Fibroblast of the aortic adventitia (primary cell): ENCODE measurements around the gene MID2. TPM values are rescaled to one million over a fixed set of nuclear protein-coding genes. Genes with fewer than 3 reads are reported as not detected.
"Not testable (repeated sequence)": the region's sequence is repeated elsewhere in the genome, so short reads cannot be mapped to it uniquely, and the experiment has no call there.

Experiments
- DNase-seq: peaks from one replicate; pipeline ENCODE4 v3.0.0-alpha.2; 2010; ENCODE audit warnings: low read depth
- H3K4me3 ChIP-seq: 2 replicates; pipeline ENCODE4 v1.5.1; 2011; ENCODE audit warnings: low read depth, mild to moderate bottlenecking, control low read depth, low read length, moderate library complexity
- total RNA-seq: library from RNA; depleted of rRNA; stranded (reverse); fragments of >200 nt; gene quantifications from 2 replicates; pipeline ENCODE4 v1.2.3, GENCODE V29; 2012; ENCODE audit warnings: low replicate concordance
- TF ChIP-seq, protein P1 (sequence below): IDR thresholded peaks from 2 replicates; pipeline ENCODE4 v1.5.1; 2011; ENCODE audit warnings: mild to moderate bottlenecking, low read length, control low read depth, inconsistent platforms; ENCODE audit not compliant: insufficient read depth

The MID2 gene
- total RNA-seq, 1 donor = 5.1 TPM

DNA sequence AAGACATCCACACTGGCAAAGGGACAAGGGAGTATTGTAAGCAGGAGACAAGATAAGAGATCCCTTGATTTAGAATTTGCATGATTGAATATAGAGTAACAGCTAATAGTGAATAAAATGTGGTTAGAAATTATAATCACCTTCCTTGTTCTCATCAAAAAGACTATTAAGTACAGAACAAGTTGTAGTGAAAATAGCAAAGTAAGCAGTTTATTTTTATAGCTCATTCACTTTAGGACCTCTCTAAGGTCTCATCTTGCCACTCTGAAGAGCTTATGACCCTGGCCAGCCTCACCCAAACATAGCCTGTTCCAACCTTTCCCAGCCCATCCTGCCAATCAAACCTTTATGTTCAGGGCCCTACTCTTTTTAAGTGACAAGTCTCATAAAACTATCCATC is 30.6 kb downstream of the MID2 start:
- TF ChIP-seq, protein P1, sequence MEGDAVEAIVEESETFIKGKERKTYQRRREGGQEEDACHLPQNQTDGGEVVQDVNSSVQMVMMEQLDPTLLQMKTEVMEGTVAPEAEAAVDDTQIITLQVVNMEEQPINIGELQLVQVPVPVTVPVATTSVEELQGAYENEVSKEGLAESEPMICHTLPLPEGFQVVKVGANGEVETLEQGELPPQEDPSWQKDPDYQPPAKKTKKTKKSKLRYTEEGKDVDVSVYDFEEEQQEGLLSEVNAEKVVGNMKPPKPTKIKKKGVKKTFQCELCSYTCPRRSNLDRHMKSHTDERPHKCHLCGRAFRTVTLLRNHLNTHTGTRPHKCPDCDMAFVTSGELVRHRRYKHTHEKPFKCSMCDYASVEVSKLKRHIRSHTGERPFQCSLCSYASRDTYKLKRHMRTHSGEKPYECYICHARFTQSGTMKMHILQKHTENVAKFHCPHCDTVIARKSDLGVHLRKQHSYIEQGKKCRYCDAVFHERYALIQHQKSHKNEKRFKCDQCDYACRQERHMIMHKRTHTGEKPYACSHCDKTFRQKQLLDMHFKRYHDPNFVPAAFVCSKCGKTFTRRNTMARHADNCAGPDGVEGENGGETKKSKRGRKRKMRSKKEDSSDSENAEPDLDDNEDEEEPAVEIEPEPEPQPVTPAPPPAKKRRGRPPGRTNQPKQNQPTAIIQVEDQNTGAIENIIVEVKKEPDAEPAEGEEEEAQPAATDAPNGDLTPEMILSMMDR = no peak
- H3K4me3 ChIP-seq = no peak overlapping the region
- no peak for DNase-seq

DNA sequence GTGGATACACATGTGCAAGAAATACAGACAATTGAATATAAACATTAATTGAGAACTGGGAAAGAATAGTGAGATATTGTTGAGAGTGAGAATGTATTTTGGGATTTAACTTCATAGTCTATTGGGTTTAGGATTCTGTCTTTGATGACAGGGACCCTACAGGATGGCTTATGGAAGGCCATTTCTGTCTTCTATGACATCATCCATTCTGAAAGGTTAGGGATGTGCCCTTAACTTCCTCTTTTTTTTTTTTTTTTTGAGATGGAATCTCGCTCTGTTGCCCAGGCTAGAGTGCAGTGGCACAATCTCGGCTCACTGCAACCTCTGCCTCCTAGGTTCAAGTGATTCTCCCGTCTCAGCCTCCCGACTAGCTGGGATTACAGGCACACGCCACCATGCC is 31.4 kb downstream of the MID2 start:
- not testable (repeated sequence) for H3K4me3 ChIP-seq, DNase-seq

DNA sequence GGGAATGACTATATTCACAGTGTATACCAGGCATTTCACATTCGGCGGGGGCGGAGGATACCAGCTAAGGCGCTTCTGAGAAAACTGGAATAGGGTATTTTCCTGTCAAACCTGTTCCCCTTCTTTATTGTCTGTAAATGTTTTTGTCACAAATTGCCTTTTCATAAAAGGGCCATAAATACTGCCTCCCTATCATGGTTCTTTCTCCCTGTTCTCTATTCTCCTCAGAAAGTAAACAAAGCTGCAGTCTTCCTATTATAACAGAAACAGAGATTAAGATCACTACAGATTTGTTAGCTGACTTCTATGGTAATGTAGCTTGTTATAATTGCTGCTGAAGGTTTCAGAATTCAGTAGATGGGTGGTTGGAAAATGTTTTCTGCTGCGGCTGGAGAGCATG is 32.2 kb downstream of the MID2 start:
- no peak for DNase-seq
- TF ChIP-seq, protein P1 = no peak
- H3K4me3 ChIP-seq = no peak overlapping the region

DNA sequence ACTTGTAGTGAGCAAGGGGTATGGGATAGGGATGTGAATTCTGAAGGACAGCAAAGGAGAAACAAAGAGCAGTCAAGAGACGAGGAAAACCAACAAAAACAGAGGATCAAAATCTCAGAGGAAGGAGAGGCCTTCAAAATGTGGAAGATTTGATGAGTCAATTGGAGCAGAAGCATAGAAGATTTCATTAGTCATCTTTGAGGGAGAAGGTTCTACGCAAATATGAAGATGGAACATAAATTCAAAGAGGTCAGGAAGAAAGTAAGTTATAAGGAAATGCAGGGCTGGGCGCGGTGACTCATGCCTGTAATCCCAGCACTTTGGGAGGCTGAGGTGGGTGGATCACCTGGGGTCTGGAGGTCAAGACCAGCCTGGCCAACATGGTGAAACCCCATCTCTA is 35.4 kb downstream of the MID2 start:
- DNase-seq = no peak
- TF ChIP-seq, protein P1 = no peak
- H3K4me3 ChIP-seq = no peak overlapping the region

DNA sequence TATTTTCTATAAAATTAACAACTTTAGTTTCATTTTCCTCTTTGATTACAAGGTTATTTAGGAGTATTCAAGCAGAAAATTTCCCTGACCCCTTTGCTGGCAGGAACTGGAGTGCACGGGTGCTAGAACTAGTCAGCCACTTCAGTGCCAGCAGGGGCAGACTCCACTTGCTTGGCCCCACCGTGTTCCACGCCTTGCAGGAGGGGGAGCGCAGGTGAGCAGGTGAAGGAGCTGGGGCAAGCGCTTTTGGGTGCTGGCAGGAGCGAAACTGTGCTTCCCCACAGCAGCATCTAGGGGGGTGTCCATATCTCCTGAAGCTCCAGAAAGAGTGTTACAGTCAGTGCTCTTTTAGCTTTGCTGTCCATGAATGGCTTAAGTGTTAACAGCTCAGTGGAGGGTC is 45.5 kb downstream of the MID2 start:
- no peak for DNase-seq
- TF ChIP-seq, protein P1 = no peak
- no peak overlapping the region for H3K4me3 ChIP-seq

DNA sequence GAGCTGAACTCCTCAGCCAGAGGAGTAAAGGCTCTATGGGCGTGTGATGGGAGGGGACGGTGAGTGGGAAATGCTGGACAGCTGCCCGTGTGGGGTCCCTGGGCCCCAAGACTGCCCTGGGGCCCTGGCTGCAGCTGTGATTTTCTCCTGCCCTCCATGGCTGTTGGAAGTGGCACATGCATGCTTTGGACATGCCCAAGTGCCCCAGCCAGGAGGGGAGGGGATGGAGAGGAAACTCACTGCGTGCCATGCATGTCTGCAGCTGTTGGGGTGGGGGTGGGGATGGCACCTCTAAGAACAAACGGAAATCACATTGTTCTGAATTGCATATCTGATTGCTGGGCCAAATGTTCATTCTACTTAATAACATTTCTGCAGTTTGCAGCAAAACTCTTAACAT is 52.4 kb downstream of the MID2 start:
- H3K4me3 ChIP-seq = no peak overlapping the region
- TF ChIP-seq, protein P1 = no peak
- DNase-seq = no peak

DNA sequence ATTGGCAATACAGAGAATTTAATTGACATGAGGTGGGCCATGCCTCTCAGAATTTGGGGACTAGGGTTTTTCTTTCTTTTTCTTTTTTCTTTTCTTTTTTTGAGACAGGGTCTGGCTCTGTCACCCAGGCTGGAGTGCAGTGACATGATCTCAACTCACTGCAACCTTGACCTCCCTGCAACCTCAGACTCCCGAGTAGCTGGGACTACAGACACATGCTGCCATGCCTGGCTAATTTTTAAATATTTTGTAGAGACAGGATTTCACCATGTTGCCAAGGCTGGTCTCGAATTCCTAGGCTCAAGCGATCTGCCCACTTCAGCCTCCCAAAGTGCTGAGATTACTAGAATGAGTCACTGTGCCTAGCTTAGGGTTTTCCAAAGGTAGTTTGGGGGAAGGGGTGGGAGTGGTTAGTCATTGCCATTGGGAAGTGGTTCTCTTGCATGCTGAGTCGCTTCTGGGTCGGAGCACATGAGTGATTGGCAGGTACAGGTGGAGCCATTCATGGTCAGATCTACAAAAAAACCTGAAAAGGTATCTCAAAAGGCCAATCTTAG is 54.5 kb downstream of the MID2 start:
- no peak for DNase-seq
- TF ChIP-seq, protein P1 = no peak
- no peak overlapping the region for H3K4me3 ChIP-seq
